Neuronal stem cell (in vitro differentiated cells): ENCODE measurements around the gene MIOX.

ENCODE experiments used
- DNase-seq: peaks from one replicate; pipeline ENCODE4 v3.0.0-alpha.2; 2013; ENCODE audit warnings: low spot score
- H2AFZ ChIP-seq: one replicate; pipeline ENCODE4 v1.6.1; 2013; ENCODE audit warnings: mild to moderate bottlenecking, low read length, inconsistent platforms
- H2AK5ac ChIP-seq: 2 replicates; pipeline ENCODE4 v1.6.1; 2013; ENCODE audit warnings: low read depth, mild to moderate bottlenecking, inconsistent platforms, low read length, moderate library complexity, mixed read lengths
- H2BK120ac ChIP-seq: 2 replicates; pipeline ENCODE4 v1.6.1; 2013; ENCODE audit warnings: low read depth, mild to moderate bottlenecking, inconsistent platforms, low read length, moderate library complexity, mixed read lengths
- H2BK12ac ChIP-seq: one replicate; pipeline ENCODE4 v1.6.1; 2013; ENCODE audit warnings: low read length, inconsistent platforms
- H2BK15ac ChIP-seq: 2 replicates; pipeline ENCODE4 v1.6.1; 2013; ENCODE audit warnings: mild to moderate bottlenecking, low read length, inconsistent platforms, mixed read lengths
- H2BK5ac ChIP-seq: one replicate; pipeline ENCODE4 v1.6.1; 2013; ENCODE audit warnings: inconsistent platforms, mild to moderate bottlenecking, low read length, moderate library complexity
- H3K14ac ChIP-seq: one replicate; pipeline ENCODE4 v1.6.1; 2013; ENCODE audit warnings: low read length, inconsistent platforms
- H3K18ac ChIP-seq: 2 replicates; pipeline ENCODE4 v1.6.1; 2013; ENCODE audit warnings: low read length, inconsistent platforms
- H3K23ac ChIP-seq: 2 replicates; pipeline ENCODE4 v1.6.1; 2013; ENCODE audit warnings: low read depth, mild to moderate bottlenecking, mixed read lengths, low read length, inconsistent platforms; ENCODE audit not compliant: poor library complexity
- H3K27ac ChIP-seq: replicated peaks from 3 replicates; pipeline ENCODE4 v1.5.1; 2013; ENCODE audit warnings: low read length, inconsistent platforms
- H3K27me3 ChIP-seq, 3 experiments: 2 replicates each; pipeline ENCODE4 v1.6.1; 2013; ENCODE audit warnings: low read length in 3 of 3, mild to moderate bottlenecking in 2 of 3, inconsistent platforms in 1 of 3, low read depth in 1 of 3, mixed read lengths in 1 of 3, moderate library complexity in 1 of 3; ENCODE audit not compliant: control insufficient read depth in 3 of 3, insufficient read depth in 3 of 3
- H3K36me3 ChIP-seq, 2 donors: replicated peaks in 1 of 2; 2 replicates each; pipeline ENCODE4 v1.6.1; 2013; ENCODE audit warnings: low read length in 2 of 2; ENCODE audit not compliant: control insufficient read depth in 2 of 2, insufficient read depth in 2 of 2
- H3K4ac ChIP-seq: 2 replicates; pipeline ENCODE4 v1.6.1; 2013; ENCODE audit warnings: inconsistent platforms, mild to moderate bottlenecking, low read length, moderate library complexity
- H3K4me1 ChIP-seq, 2 donors: 1 replicate in 1 of 2; 2 replicates in 1 of 2; pipeline ENCODE4 v1.6.1; 2013; ENCODE audit warnings: low read length in 2 of 2, low read depth in 1 of 2; ENCODE audit not compliant: control insufficient read depth in 2 of 2, insufficient read depth in 1 of 2
- H3K4me2 ChIP-seq: one replicate; pipeline ENCODE4 v1.6.1; 2013; ENCODE audit warnings: mild to moderate bottlenecking, low read length, inconsistent platforms; ENCODE audit not compliant: insufficient read depth, poor library complexity, severe bottlenecking
- H3K4me3 ChIP-seq, 2 donors: 2 replicates each; pipeline ENCODE4 v1.5.1; 2013; ENCODE audit warnings: low read length in 2 of 2, mild to moderate bottlenecking in 2 of 2, inconsistent platforms in 1 of 2, moderate library complexity in 1 of 2
- H3K79me1 ChIP-seq: one replicate; pipeline ENCODE4 v1.6.1; 2013; ENCODE audit warnings: low read depth, mild to moderate bottlenecking, inconsistent platforms, low read length, moderate library complexity
- H3K9ac ChIP-seq: one replicate; pipeline ENCODE4 v1.6.1; 2013; ENCODE audit warnings: mild to moderate bottlenecking, low read depth, low read length, inconsistent platforms; ENCODE audit not compliant: poor library complexity
- H3K9me3 ChIP-seq, 2 donors: replicated peaks in 1 of 2; 2 replicates each; pipeline versions ENCODE3 to v1.6.1; 2013; ENCODE audit warnings: low read length in 2 of 2, mild to moderate bottlenecking in 2 of 2, inconsistent platforms in 1 of 2, low read depth in 1 of 2, mixed read lengths in 1 of 2, moderate library complexity in 1 of 2; ENCODE audit not compliant: control insufficient read depth in 2 of 2, insufficient read depth in 1 of 2
- H4K8ac ChIP-seq: one replicate; pipeline ENCODE4 v1.6.1; 2013; ENCODE audit warnings: low read depth, mild to moderate bottlenecking, inconsistent platforms, low read length, moderate library complexity
- H4K91ac ChIP-seq: one replicate; pipeline ENCODE4 v1.6.1; 2013; ENCODE audit warnings: low read length, low read depth, mild to moderate bottlenecking, inconsistent platforms; ENCODE audit not compliant: poor library complexity
- WGBS, 2 donors: extraction: QIAGEN DNeasy Blood & Tissue Kit; methylation state at CpG; one replicate each; pipeline ENCODE4 v1.1.7; 2013; ENCODE audit warnings: missing lambda C conversion rate in 2 of 2, mixed read lengths in 1 of 2; ENCODE audit not compliant: insufficient read length in 2 of 2, insufficient replicate concordance in 1 of 2; ENCODE audit errors: extremely low coverage in 2 of 2; 5-methylcytosine and 5-hydroxymethylcytosine counted together

Gene MIOX

GRCh38 chr22:50439314-50439870 is 47.3 kb upstream of the MIOX start:
- Histone ChIP-seq H3K23ac (peak overlapping the region; percentile 43), H3K9me3 (no peaks in the 10 kb centered on the region), H3K4ac (no peak overlapping the region), H3K79me1 (peaks cover 3% of the 10 kb centered on the region), H2AFZ (no peak overlapping the region), H3K27ac (no peak overlapping the region), H4K8ac (no peak overlapping the region), H3K36me3 (peaks cover 37 to 86% of the 10 kb centered on the region in 2 donors), H3K18ac (no peak overlapping the region), H3K9ac (peak overlapping the region; percentile 0), H3K27me3 (no peaks in the 10 kb centered on the region), H2BK15ac (no peak overlapping the region), H2BK5ac (peak overlapping the region; percentile 53), H4K91ac (peak overlapping the region; percentile 85), H2BK12ac (no peak overlapping the region), H2AK5ac (no peak overlapping the region), H3K4me1 (no peaks in the 10 kb centered on the region), H3K4me2 (no peak overlapping the region), H3K14ac (no peak overlapping the region), H2BK120ac (no peak overlapping the region), H3K4me3 (no peak overlapping the region)
- no peak for DNase-seq
- WGBS, 2 donors, result no CpG with 5 or more reads among the region's 17 CpGs

- Histone ChIP-seq H3K79me1 (peaks cover 3% of the 10 kb centered on the region), H3K23ac (peak overlapping the region; percentile 43), H3K14ac (no peak overlapping the region), H4K91ac (peak overlapping the region; percentile 85), H3K9ac (no peak overlapping the region), H3K4me3 (no peak overlapping the region), H2BK12ac (peak overlapping the region; percentile 73), H4K8ac (no peak overlapping the region), H3K18ac (peak overlapping the region; percentile 17), H2BK120ac (no peak overlapping the region), H2AK5ac (no peak overlapping the region), H3K27ac (no peak overlapping the region), H3K4me2 (no peak overlapping the region), H3K4me1 (no peaks in the 10 kb centered on the region), H3K27me3 (no peaks in the 10 kb centered on the region), H2BK5ac (peak overlapping the region; percentile 53), H2AFZ (no peak overlapping the region), H3K9me3 (no peaks in the 10 kb centered on the region), H3K4ac (no peak overlapping the region), H3K36me3 (peaks cover 37 to 90% of the 10 kb centered on the region in 2 donors), H2BK15ac (no peak overlapping the region)
- WGBS, 2 donors, result no CpG with 5 or more reads among the region's 10 CpGs
- no peak for DNase-seq
These were observed 46.8 kb upstream of the MIOX start for GRCh38 chr22:50439871-50440331.

GRCh38 chr22:50440544-50441249 is 46.0 kb upstream of the MIOX start:
- Histone ChIP-seq H3K36me3 (peaks cover 40 to 90% of the 10 kb centered on the region in 2 donors), H3K4ac (no peak overlapping the region), H3K4me1 (peaks cover 0 to 4% of the 10 kb centered on the region in 2 donors), H4K91ac (peak overlapping the region; percentile 53), H4K8ac (no peak overlapping the region), H3K18ac (no peak overlapping the region), H3K79me1 (peaks cover 3% of the 10 kb centered on the region), H3K14ac (no peak overlapping the region), H3K9ac (no peak overlapping the region), H2BK120ac (no peak overlapping the region), H3K23ac (no peak overlapping the region), H3K27me3 (no peaks in the 10 kb centered on the region), H3K4me3 (no peak overlapping the region), H2BK12ac (no peak overlapping the region), H2BK15ac (no peak overlapping the region), H3K9me3 (no peaks in the 10 kb centered on the region), H3K4me2 (no peak overlapping the region), H3K27ac (no peak overlapping the region), H2AK5ac (no peak overlapping the region), H2AFZ (no peak overlapping the region), H2BK5ac (peak overlapping the region; percentile 53)
- WGBS, 2 donors, result no CpG with 5 or more reads among the region's 26 CpGs
- DNase-seq, result no peak

GRCh38 chr22:50441428-50441993 is 45.1 kb upstream of the MIOX start:
- Histone ChIP-seq H3K27me3 (no peaks in the 10 kb centered on the region), H4K8ac (no peak overlapping the region), H2BK120ac (no peak overlapping the region), H2BK15ac (no peak overlapping the region), H3K27ac (no peak overlapping the region), H4K91ac (no peak overlapping the region), H3K18ac (no peak overlapping the region), H2AK5ac (no peak overlapping the region), H3K4me2 (no peak overlapping the region), H3K14ac (no peak overlapping the region), H2AFZ (no peak overlapping the region), H3K23ac (peak overlapping the region; percentile 43), H3K9ac (no peak overlapping the region), H3K36me3 (peaks cover 45 to 89% of the 10 kb centered on the region in 2 donors), H3K79me1 (peaks cover 3% of the 10 kb centered on the region), H3K4ac (no peak overlapping the region), H3K4me3 (no peak overlapping the region), H3K4me1 (peaks cover 0 to 4% of the 10 kb centered on the region in 2 donors), H3K9me3 (no peaks in the 10 kb centered on the region), H2BK12ac (no peak overlapping the region), H2BK5ac (no peak overlapping the region)
- no peak for DNase-seq
- WGBS, 2 donors, result no CpG with 5 or more reads among the region's 17 CpGs
